Prostate gland (tissue), 2 donors: ENCODE results near the gene RAD51B.

Source experiments
- POLR2A ChIP-seq: fragments of 450-650 bp; IDR thresholded peaks from one replicate; pipeline ENCODE4 v1.6.1; 2016; ENCODE audit warnings: antibody characterized with exemption, mild to moderate bottlenecking
- POLR2AphosphoS5 ChIP-seq: sonication (generic); formaldehyde crosslinking; IDR thresholded peaks from one replicate; pipeline ENCODE4 v1.6.1; 2017; ENCODE audit warnings: antibody characterized with exemption
- TF ChIP-seq, protein P1 (sequence below), 4 experiments: fragments of 200-600 bp in 2 of 4; fragments of 450-650 bp in 2 of 4; sonication (generic) in 2 of 4; IDR thresholded peaks; 1 replicate in 3 of 4; 2 replicates in 1 of 4; pipeline ENCODE4 v1.5.1; 2016 to 2019; ENCODE audit warnings: antibody characterized with exemption in 4 of 4, mild to moderate bottlenecking in 2 of 4, moderate library complexity in 2 of 4

DNA sequence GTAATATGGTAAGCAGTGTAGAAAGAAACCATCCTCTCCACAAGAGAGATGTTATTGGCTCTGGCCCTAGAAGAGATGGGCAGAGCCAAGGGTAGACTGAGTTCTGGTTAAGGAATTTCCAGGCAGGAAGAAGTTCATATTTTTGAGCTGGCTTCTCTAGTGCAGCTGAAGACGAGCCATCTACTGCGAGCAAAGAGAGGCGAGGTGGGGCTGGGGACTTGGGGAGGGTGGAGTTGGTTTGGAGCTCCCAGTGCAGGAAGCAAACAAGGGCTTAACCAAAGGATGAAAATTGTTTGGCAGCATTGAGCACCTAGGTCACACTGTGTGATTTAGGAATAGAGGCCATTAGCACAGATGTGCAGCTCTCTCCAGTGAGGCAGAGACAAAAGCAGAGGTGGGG, 733.7 kb downstream of the RAD51B start:
- TF ChIP-seq POLR2A (no peak), POLR2AphosphoS5 (no peak)
- TF ChIP-seq, protein P1, sequence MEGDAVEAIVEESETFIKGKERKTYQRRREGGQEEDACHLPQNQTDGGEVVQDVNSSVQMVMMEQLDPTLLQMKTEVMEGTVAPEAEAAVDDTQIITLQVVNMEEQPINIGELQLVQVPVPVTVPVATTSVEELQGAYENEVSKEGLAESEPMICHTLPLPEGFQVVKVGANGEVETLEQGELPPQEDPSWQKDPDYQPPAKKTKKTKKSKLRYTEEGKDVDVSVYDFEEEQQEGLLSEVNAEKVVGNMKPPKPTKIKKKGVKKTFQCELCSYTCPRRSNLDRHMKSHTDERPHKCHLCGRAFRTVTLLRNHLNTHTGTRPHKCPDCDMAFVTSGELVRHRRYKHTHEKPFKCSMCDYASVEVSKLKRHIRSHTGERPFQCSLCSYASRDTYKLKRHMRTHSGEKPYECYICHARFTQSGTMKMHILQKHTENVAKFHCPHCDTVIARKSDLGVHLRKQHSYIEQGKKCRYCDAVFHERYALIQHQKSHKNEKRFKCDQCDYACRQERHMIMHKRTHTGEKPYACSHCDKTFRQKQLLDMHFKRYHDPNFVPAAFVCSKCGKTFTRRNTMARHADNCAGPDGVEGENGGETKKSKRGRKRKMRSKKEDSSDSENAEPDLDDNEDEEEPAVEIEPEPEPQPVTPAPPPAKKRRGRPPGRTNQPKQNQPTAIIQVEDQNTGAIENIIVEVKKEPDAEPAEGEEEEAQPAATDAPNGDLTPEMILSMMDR (IDR thresholded peaks at IDR 0.05) = no peak
